ENCODE data around the gene LUM. TPM values are rescaled to one million over a fixed set of nuclear protein-coding genes. Genes with fewer than 3 reads are reported as not detected.

LUM gene
- total RNA-seq, 1 experiment from 2014 or later, result not detected

- H2AK5ac ChIP-seq (ENCODE audit: insufficient read length, low read length), result no peak overlapping the region
- no peaks in the 10 kb centered on the region for H3K36me3 Mint-ChIP-seq (ENCODE audit: insufficient read depth in 1 of 3, low read depth in 3 of 3)
- whole genome bisulfite sequencing (ENCODE audit: extremely low coverage, insufficient read length, low lambda C conversion rate), result no CpG with 5 or more reads among the region's 3 CpGs
Measured at GRCh38 chr12:91142221-91142631, 30.9 kb upstream of the LUM start.

More at GRCh38 chr12:91142221-91142631, 30.9 kb upstream of the LUM start:
- Histone ChIP-seq H3K23me2 (ENCODE audit: insufficient read length, low read depth, low read length, poor library complexity, severe bottlenecking) (no peaks in the 10 kb centered on the region), H2BK15ac (ENCODE audit: low read depth, low read length) (no peak overlapping the region), H3K27me3 (ENCODE audit: insufficient read depth, low read length) (no peaks in the 10 kb centered on the region), H3K79me2 (ENCODE audit: insufficient read depth, low read length) (no peaks in the 10 kb centered on the region), H3K4me1 (ENCODE audit: insufficient read depth, low read length) (no peaks in the 10 kb centered on the region), H3K23ac (ENCODE audit: insufficient read length, low read depth, low read length) (no peak overlapping the region), H2BK20ac (ENCODE audit: low read depth, low read length, poor library complexity, severe bottlenecking) (no peak overlapping the region), H4K20me1 (ENCODE audit: control insufficient read depth, insufficient read depth, insufficient read length) (no peaks in the 10 kb centered on the region), H2BK12ac (ENCODE audit: insufficient read length, low read depth, low read length) (no peak overlapping the region), H4K8ac (replicated peaks; ENCODE audit: insufficient read length, low read depth, low read length) (no peak overlapping the region), H3K4ac (ENCODE audit: low read depth, low read length) (no peak overlapping the region), H3T11ph (ENCODE audit: low read length) (no peak overlapping the region), H4K5ac (ENCODE audit: insufficient read length, low read depth, low read length) (no peak overlapping the region), H2BK120ac (ENCODE audit: low read depth, low read length, poor library complexity, severe bottlenecking) (no peak overlapping the region), H3K9ac (ENCODE audit: extremely low read depth, insufficient read length, low read length) (no peak overlapping the region), H3K4me2 (ENCODE audit: insufficient read depth, insufficient read length, low read length) (no peak overlapping the region), H3K14ac (ENCODE audit: insufficient read depth, low read length) (no peak overlapping the region), H2BK5ac (ENCODE audit: insufficient read length, low read length) (no peak overlapping the region), H3K56ac (ENCODE audit: insufficient read length, low read depth, low read length) (no peak overlapping the region), H4K91ac (ENCODE audit: insufficient read length, low read depth, low read length) (no peak overlapping the region), H3K79me1 (ENCODE audit: insufficient read depth, low read depth, low read length, poor library complexity, severe bottlenecking) (no peaks in the 10 kb centered on the region), H3K9me3 (ENCODE audit: control insufficient read depth, low read depth, low read length) (no peaks in the 10 kb centered on the region), H3K27ac (ENCODE audit: insufficient read length, low read depth, low read length) (no peak overlapping the region), H3K18ac (ENCODE audit: insufficient read length, low read depth, low read length) (no peak overlapping the region), H2AFZ (ENCODE audit: low read length) (no peak overlapping the region)
- no peak for TF ChIP-seq CTCF (conservative IDR thresholded peaks at IDR 0.05)
- H3K4me1 Mint-ChIP-seq, result no peaks in the 10 kb centered on the region
- no peaks in the 10 kb centered on the region for H3K9me3 Mint-ChIP-seq
- H3K27ac Mint-ChIP-seq, result no peak overlapping the region
- no peaks in the 10 kb centered on the region for H3K27me3 Mint-ChIP-seq (ENCODE audit: low read depth)
- H3K4me3 Mint-ChIP-seq, result no peak overlapping the region
- no peak for DNase-seq

Measured in H9 (cell line).